Skeletal muscle cell (primary cell): ENCODE measurements around the gene BRAP.
"Not testable (repeated sequence)": the region's sequence is repeated elsewhere in the genome, so short reads cannot be mapped to it uniquely, and the experiment has no call there.

Experiments
- DNase-seq: peaks from one replicate; pipeline ENCODE4 v3.0.0-alpha.2; 2010; ENCODE audit warnings: low read depth
- H3K4me3 ChIP-seq: 2 replicates; pipeline ENCODE4 v1.5.1; 2011; ENCODE audit warnings: low read depth, mild to moderate bottlenecking, control low read depth, low read length, moderate library complexity

Gene BRAP, protein sequence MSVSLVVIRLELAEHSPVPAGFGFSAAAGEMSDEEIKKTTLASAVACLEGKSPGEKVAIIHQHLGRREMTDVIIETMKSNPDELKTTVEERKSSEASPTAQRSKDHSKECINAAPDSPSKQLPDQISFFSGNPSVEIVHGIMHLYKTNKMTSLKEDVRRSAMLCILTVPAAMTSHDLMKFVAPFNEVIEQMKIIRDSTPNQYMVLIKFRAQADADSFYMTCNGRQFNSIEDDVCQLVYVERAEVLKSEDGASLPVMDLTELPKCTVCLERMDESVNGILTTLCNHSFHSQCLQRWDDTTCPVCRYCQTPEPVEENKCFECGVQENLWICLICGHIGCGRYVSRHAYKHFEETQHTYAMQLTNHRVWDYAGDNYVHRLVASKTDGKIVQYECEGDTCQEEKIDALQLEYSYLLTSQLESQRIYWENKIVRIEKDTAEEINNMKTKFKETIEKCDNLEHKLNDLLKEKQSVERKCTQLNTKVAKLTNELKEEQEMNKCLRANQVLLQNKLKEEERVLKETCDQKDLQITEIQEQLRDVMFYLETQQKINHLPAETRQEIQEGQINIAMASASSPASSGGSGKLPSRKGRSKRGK

DNA sequence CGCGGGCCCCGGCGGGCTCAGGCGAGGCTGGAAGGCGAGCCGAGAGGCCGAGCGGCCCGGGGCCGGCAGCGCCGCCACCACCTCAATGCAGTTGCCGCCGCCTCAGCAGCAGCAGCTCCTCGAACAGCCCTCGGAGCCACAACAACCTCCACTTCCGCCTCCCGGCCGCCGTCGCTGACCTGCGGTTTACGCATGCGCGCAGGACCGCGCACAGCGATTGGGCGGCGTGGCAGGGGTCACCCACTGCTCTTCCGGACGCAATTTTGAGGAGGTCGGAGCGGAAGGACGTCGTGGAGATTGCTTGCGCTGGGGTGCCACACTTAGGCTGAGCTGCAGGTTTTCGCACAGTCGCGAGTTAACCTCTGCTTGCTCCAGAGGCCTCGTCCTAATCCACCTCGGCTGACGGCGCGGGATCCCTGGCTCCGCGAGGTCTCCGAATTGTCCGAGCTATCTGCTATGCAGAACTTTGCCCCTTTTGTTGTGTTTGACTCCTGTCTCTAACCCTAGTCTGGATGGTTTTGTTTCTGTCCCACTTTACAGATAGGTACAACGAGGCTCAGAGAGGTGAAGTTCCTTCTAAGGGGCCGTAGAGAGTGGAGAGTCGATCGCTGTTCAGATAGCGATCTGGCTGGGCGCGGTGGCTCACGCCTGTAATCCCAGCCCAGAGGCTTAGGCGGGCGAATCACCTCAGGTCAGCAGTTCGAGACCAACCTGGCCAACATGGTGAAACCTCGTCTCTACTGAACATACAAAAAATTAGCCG, at the start of gene BRAP, which contains the start of gene ACAD10:
Gene BRAP (minus strand): TSS at position 146 of the 763 bp plus-strand sequence. CDS start 164 bp downstream, outside the sequence.
Gene ACAD10 (plus strand): TSS at position 243 of the 763 bp plus-strand sequence. CDS start 6,657 bp downstream, outside the sequence.
- peak within 1 kb of the TSS; percentile 98 for H3K4me3 ChIP-seq
- DNase-seq = peak; percentile 82

DNA sequence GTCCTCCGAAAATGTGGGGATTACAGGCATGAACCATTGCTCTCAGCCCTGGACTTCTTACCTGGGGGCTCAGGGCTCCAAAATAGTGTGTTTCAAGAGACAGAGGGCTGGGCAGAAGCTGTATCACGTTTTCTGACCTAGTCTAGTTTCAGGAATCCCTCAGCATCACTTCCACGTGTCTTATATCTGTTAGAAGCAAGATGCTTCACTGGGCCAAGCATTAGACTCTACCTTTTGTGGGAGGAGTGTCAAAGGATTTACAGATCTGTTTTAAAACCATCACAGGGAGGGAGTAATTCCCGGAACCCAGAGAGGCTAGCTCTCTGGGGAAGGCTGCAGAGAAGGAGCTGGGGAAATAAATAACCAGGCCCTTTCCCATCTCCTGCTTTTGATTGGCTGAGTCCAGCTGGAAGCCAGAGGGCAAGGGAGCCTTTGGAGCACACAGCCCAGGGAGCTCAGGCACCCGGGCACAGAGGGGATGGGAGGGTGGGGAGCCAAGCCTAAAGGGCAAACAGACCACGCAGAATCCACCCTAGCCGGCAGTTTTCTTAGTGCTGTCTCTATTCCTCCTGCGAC, 47.7 kb upstream of the BRAP start:
- no peak for DNase-seq
- no peak overlapping the region for H3K4me3 ChIP-seq

DNA sequence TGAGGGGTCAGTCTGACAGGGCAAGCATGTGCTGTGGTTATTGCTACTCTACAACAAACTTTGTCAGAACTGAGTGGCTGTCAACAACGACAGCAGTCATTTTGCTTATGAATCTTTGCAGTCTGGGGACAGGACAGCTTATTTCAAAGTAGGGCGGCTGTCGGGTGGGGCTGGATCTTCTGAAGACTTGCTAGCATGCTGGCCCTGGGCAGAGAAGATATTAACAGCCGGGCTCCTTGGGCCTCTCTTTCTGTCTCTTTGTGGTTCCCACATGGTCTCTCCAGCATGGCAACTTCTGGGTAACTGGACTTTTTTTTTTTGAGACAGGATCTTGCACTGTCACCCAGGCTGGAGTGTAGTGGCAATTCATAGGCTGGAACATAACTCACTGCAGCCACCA, 47.0 kb upstream of the BRAP start:
- H3K4me3 ChIP-seq = no peak overlapping the region
- DNase-seq = no peak

DNA sequence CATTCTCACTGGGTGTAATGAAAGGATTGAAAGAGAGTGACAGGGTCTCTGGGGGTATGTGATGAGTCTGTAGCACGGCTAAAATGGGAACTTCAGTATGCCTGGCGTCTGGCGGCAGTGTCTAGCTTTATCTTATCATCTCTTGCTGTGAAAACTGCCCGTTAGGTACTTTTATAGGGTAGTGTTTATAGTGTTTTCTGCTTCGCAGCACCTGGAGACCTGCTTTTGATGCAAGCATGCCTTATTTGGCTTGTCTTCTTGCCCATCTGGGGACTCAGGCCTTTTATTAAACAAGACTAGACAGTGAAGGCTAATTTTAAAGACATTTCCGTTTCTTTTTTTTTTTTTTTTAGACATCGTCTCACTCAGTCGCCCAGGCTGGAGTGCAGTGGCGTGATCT, 44.7 kb upstream of the BRAP start:
- no peak overlapping the region for H3K4me3 ChIP-seq

GRCh38 chr12:111728795-111729194, 43.0 kb upstream of the BRAP start:
- H3K4me3 ChIP-seq = no peak overlapping the region
- DNase-seq = no peak

More for the DNA sequence above, 44.7 kb upstream of the BRAP start:
- DNase-seq = no peak

GRCh38 chr12:111723646-111724360, 38.0 kb upstream of the BRAP start:
- DNase-seq, H3K4me3 ChIP-seq: not testable (repeated sequence)

DNA sequence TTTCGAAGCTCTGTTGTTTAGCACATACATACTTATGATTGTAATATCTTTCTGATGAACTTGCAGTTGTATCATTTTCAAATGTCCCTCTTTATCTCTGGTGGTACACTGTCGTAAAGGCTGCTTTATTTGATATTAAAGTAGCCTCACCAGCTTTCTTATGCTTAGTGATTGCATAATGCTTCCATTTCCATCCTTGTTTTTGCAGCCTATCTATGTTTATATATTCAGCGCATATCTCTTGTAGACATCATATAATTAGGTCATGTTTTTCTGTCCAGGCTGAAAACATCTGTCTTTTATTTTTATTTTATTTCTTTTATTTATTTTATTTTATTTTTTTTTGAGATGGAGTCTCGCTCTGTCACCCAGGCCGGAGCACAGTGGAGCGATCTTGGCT, 34.7 kb upstream of the BRAP start:
- no peak for DNase-seq
- H3K4me3 ChIP-seq = no peak overlapping the region

GRCh38 chr12:111719316-111719715, 33.6 kb upstream of the BRAP start:
- H3K4me3 ChIP-seq, DNase-seq: not testable (repeated sequence)

- no peak for DNase-seq
- no peak overlapping the region for H3K4me3 ChIP-seq
Observed at GRCh38 chr12:111715279-111715678, 29.5 kb upstream of the BRAP start.

DNA sequence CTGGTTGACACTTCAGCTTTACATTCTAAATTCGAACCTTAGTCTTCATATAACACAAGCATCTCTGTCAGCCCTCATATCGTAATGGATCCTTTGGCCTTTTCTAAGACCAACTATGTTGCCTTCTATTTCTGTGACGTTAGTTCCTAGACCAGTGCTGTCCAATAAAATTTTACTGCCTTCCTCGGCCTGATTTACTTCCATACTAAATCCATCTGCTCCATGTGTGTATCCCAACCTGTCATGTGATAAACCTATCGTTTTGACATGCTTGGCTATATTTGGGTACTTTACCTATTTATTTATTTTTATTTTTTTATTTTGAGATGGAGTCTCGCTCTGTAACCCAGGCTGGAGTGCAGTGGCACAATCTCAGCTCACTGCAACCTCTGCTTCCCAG, 20.4 kb upstream of the BRAP start:
- no peak for DNase-seq
- H3K4me3 ChIP-seq = no peak overlapping the region

DNA sequence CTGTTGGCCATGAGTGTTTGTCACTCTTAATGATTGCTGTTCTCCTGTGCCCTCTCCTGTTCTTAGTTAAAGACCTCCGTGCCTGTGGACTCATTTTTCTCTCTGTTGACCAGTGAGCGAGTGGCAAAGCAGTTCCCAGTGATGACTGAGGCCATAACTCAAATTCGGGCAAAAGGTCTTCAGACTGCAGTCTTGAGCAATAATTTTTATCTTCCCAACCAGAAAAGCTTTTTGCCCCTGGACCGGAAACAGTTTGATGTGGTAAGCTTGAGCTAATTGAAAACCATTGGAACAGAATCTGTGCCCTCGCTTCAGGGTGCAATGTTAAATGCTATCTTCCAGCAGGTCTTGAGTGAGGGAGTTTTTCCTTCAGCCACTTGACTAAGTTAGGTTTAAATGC, 19.9 kb upstream of the BRAP start:
- no peak overlapping the region for H3K4me3 ChIP-seq
- no peak for DNase-seq

DNA sequence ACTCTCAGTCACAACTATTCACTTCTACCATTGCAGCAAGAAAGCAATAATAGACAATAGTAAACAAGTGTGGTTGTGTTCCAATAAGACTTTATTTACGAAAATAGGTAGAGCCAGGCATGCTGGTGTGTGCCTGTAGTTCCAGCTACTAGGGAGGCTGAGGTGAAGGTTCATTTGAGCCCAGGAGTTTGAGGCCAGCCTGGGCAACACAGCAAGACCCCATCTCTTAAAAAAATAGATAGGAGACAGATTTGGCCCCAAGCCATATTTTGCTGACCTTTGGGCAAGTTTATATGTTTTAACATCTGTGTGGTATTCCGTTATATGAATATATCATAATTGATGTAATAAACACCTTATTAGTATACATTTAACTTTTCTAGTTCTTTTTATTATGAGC, 14.2 kb upstream of the BRAP start:
- H3K4me3 ChIP-seq = no peak overlapping the region
- DNase-seq = no peak

GRCh38 chr12:111693818-111694217, 8.1 kb upstream of the BRAP start:
- DNase-seq = no peak
- H3K4me3 ChIP-seq = no peak overlapping the region

DNA sequence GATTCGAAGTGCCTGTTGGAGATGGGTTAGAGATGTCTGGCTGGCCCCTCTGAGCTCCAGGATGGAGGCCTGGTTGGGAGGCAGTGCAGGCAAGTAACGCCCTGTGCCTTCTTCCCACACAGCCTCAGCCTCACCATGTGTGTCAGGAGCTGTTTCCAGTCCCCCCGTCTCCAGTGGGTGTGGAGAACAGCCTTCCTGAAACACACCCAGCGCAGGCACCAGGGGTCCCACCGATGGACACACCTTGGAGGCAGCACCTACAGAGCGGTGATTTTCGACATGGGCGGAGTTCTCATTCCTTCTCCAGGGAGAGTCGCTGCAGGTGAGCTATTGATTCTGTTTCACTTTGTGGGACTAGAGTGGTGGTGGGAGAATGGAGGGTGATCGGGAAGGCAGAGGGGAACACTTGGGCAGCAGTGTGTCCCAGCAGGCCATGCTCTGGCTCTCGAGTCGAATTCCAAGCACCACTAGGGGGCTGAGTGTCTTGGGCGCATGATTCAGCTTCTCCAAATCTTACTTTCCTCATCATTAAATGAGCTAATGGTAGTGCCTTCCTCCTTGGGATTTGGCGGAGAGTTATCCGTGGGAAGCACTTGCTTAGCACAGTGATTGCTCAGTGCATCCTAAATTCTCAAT, 6.9 kb upstream of the BRAP start:
- no peak overlapping the region for H3K4me3 ChIP-seq
- no peak for DNase-seq

GRCh38 chr12:111691262-111691661, 5.5 kb upstream of the BRAP start:
- no peak overlapping the region for H3K4me3 ChIP-seq
- no peak for DNase-seq

DNA sequence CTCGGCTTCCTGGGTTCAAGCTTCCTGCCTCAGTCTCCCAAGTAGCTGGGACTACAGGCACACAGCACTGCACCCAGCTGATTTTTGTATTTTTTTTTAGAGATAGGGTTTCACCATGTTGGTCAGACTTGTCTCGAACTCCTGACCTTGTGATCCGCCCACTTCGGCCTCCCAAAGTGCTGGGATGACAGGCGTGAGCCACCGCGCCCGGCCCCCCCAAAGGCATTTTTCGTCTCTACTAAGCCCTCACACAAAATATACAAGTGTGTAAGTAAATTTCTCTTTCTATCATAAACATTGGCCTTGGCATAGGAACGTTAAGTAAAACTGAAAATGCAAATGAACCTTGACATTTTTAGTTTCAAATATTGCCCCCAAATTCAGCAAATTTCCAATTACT, 2.2 kb upstream of the BRAP start:
- H3K4me3 ChIP-seq = no peak overlapping the region
- DNase-seq = no peak

- no peak for DNase-seq
- no peak overlapping the region for H3K4me3 ChIP-seq
Observed at GRCh38 chr12:111687255-111687654, 1.5 kb upstream of the BRAP start.

DNA sequence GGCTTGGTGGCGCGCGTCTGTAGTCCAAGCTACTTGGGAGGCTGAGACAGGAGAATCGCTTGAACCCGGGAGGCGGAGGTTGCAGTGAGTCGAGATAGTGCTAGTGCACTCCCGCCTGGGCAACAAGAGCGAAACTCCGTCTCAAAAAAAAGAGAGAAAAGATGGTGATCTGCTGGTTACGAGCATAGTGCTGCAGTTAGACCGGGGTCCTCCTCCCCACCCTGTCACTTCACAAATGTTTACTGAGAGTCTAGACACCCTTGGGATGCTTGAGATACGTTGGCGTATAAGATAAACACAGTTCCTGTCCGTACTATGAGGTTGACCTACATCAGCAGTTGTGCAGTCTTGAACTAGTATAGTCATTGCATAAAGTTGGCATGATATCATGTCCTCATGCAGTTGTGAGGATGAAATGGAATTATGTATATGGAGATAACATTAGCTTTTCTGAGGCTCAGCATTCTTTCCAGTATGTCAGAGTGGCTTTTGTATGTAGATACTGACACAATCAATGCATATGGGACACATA, 884 bp upstream of the BRAP start:
- H3K4me3 ChIP-seq = peak overlapping the region; percentile 98
- DNase-seq = no peak
